Stimulated activated naive CD4-positive, alpha-beta T cell (primary cell): ENCODE measurements around the gene CFAP45.

Experiments
- DNase-seq, 6 experiments: peaks; one replicate each; lab custom pipeline; 2025; lab: John Stamatoyannopoulos, UW

The CFAP45 gene

GRCh38 chr1:159827102-159827490 lies 72.9 kb downstream of the CFAP45 start:
- no peak for DNase-seq

GRCh38 chr1:159826441-159827101 lies 73.4 kb downstream of the CFAP45 start, which contains the start of gene SLAMF8:
SLAMF8 (plus strand) TSS chr1:159826873; CDS start chr1:159826899, 26 bp downstream.
- DNase-seq, result peak in 2 of 6 experiments; percentile 13 to 17

GRCh38 chr1:159825564-159825963 lies 74.4 kb downstream of the CFAP45 start:
- DNase-seq, result no peak

GRCh38 chr1:159823406-159823805 lies 76.6 kb downstream of the CFAP45 start:
- no peak for DNase-seq
